Measurements from ENCODE around the gene MLLT3.

DNA sequence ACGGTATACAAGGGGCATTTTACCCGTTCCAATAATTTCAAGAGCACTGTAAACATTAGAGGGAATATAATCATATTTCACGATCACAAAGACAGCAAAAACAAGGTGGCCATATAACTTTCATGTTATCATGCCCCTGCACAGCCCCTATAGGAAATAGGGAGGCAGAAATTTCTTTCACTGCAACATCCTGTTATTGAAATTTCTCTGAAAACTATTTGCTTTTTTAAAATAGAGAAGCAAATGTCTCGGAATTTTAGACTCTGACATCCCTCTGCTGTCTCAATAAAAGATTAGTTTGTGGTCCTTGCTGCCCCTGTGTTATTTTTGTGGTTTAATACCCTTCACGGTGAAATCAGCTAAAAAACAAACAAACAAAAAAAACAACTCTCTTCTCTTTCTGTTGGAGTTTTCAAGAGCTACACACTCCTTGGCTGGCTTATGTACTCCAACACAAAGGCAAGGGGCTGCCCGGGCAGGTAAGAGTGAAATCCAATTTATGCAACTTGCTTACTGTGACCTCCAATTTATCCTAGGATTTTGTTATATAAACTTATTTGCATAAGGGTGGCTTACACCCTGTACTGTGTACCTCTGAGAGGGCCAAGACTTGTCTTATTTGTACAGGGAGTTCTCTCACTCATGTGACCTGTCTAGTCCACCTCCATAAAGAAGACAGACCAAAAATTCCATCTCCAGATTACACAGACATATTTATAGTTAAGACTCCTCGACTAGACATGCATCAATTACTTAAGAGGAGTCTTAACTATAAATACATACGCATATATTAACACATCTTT is 223.6 kb downstream of the MLLT3 start:
- TF ChIP-seq, protein P1, sequence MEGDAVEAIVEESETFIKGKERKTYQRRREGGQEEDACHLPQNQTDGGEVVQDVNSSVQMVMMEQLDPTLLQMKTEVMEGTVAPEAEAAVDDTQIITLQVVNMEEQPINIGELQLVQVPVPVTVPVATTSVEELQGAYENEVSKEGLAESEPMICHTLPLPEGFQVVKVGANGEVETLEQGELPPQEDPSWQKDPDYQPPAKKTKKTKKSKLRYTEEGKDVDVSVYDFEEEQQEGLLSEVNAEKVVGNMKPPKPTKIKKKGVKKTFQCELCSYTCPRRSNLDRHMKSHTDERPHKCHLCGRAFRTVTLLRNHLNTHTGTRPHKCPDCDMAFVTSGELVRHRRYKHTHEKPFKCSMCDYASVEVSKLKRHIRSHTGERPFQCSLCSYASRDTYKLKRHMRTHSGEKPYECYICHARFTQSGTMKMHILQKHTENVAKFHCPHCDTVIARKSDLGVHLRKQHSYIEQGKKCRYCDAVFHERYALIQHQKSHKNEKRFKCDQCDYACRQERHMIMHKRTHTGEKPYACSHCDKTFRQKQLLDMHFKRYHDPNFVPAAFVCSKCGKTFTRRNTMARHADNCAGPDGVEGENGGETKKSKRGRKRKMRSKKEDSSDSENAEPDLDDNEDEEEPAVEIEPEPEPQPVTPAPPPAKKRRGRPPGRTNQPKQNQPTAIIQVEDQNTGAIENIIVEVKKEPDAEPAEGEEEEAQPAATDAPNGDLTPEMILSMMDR (IDR thresholded peaks at IDR 0.05) = no peak
- TF ChIP-seq POLR2A (IDR thresholded peaks at IDR 0.05) = no peak
